ENCODE results near the gene EVX2.

EVX2 gene

DNA sequence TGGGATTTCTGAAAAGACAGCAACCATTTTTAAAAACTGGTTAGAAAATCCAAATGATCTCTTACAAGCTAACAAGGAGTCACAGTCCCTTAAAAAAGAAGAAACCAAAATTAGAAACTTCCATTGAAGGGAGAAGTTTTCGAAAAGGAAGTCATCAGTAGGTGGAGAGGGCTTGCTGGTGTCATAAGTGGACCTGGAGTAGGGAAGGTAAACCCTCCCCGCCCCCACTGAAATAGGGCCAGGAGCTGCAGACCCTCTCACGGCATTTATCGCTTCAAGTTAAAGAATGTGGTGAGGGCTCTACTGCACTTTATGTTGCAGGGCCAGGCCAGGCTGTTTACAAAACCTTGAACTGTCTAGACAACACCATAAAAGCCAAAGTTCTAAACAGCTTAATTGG lies 26.2 kb upstream of the EVX2 start:
- in situ Hi-C loops (cut with MboI; ENCODE audit: low sequenced_read_pairs) = no loop called here

DNA sequence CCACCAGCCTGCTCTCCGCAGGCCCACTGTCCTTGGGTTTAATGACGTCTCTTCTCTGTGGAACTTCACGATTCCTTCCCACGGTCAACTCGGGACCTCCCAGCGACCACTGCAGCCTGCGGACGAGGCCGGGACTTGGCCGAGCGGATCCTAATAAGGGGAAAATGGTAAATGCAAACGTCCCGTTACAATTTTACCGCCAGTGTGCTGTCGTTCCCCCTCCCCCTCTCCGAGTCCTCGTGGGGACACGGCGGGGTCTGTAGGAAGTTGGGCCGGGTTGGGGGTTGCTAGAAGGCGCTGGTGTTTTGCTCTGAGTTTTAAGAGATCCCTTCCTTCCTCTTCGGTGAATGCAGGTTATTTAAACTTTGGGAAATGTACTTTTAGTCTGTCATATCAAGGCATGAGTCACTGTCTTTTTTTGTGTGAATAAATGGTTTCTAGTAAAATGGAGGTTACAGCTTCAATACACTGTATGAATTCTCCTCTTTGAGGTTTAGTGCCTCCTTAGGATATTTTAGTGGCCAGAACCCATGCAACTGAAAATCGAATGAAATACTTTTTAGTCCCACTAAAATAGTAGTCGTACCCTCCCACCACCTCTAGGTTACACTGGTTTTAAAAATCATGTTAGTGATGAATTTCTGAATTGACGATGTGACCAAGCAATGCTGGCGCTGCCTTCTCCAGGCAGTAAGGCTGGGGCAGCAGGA lies 25.6 kb upstream of the EVX2 start:
- in situ Hi-C loops (cut with MboI; ENCODE audit: low sequenced_read_pairs) = no loop called here

DNA sequence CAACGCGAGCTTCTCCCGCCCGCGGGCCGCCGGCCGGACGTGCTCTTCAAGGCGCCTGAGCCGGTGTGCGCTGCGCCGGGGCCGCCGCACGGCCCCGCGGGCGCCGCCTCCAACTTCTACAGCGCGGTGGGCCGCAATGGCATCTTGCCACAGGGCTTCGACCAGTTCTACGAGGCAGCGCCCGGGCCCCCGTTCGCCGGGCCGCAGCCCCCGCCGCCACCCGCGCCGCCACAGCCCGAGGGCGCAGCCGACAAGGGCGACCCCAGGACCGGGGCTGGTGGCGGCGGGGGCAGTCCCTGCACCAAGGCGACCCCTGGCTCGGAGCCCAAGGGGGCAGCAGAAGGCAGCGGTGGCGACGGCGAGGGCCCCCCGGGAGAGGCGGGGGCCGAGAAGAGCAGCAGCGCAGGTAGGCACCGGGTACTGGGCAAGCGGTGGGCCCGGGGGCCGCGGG lies 24.0 kb upstream of the EVX2 start:
- in situ Hi-C loops (cut with MboI; ENCODE audit: low sequenced_read_pairs) = no loop called here

DNA sequence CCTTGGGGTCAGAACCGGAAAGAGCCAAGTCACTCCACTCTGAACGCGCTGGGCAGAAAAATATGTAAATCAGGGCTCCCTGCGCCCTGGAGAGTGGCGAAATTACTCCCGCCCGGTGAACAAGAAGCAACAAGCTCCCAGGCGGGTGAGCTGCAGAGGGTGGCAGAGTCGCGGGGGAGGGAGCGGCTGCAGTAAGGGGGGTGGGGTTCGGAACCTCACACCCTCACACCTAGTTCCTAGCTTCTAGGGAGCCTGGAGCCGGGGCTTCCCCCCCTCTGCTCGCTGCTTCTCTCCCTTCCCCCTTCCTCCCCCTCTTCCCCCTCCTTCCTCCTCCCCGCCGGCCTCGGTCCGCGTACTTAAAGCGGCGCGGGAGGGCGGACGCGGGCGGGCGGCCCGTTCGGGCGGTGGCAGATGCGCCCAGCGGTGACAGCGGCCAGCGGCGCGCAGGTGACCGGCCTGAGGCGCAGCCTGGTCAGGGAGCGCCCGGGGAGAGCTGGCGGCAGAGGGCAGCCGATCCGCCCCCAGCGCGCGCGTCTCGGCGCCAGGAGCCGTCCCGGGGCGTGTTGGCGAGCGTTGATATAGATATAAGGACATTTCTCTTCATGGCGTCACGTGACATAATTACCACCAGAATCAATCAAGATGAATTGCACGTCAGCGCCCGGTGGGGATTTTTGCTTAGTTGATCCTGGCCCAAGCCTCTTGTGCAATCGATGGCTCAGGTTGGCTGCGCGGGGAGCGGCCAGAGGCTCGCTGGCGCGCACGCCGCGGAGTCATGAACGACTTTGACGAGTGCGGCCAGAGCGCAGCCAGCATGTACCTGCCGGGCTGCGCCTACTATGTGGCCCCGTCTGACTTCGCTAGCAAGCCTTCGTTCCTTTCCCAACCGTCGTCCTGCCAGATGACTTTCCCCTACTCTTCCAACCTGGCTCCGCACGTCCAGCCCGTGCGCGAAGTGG lies 23.1 kb upstream of the EVX2 start, which contains the start of gene HOXD11:
Gene HOXD11, plus strand, starts transcription at position 700 of the 959 bp plus-strand sequence. Its CDS starts 76 bp downstream, at position 776.
- in situ Hi-C loops (cut with MboI; ENCODE audit: low sequenced_read_pairs) = no loop called here

DNA sequence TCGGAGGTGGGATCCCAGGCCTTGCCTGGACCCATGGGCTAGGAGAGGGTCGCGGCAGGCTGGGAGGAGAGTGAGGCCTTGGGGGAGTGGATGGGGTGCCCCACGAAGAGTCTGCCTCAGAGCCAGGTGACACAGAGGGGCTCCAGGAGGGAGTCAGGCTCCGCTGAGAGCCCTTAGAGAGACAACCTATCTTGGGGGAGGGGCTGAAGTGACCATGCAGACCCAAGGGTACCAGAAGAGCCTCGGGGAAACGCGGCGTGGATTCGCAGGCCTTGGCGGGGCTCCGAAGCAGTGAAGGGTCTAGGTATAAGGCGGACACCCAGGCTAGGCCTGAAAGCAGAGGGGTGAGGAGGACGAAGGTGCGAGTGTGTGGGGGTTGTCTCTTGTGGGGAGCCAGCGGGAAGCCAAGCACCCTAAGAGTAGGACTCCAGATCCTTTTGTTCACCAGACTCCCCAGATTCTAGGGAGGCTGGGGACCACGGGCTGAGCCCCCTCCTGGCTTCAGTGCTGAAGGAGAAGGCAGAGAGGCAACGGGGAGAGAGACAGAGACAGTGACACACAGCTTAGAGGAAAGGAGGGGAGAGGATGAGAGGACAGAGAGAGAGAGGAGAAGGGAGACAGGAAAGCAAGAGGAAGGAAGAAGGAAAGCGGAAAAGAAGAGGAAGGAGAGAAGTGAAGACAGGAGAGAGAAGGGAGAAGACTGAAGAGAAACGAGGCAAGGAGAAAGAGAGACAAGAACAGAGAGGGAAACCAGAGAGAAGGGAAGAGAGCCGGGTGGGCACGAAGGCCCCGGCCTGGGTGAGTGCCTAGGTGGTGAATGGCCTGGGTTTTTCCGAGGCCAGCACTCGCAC lies 22.2 kb upstream of the EVX2 start:
- in situ Hi-C loops (cut with MboI; ENCODE audit: low sequenced_read_pairs) = no loop called here

DNA sequence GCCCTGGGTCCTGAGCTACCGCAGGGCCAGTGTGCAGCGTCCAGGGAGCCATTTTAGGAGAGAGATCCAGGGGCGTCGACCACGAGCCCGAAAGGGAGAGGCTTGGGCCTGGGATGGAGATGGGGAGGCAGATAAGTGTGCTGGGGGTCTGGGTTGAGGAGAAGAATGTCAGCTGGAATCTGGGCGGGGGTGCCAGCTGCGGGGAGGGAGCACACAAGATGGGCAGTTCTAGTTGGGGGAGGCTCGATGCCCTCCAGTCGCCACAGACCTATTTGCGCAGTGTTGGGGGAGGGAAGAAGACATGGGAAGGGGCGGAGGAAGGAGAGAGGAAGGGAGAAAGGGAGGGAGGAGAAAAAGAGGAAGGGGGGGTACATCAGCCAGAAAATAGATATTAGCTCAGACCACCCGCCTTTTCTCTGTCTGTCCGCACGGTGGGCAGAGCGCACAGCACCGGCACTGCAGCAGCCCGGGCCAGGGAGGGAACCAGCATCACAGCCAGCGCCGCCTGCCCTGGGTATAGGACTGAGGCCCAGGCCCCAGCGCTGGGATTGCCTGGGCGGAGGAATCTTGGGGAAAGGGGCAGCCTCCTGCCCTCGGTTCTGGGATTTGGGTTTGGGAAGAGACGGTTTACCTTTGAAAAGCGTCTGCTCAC lies 21.4 kb upstream of the EVX2 start:
- in situ Hi-C loops (cut with MboI; ENCODE audit: low sequenced_read_pairs) = no loop called here

DNA sequence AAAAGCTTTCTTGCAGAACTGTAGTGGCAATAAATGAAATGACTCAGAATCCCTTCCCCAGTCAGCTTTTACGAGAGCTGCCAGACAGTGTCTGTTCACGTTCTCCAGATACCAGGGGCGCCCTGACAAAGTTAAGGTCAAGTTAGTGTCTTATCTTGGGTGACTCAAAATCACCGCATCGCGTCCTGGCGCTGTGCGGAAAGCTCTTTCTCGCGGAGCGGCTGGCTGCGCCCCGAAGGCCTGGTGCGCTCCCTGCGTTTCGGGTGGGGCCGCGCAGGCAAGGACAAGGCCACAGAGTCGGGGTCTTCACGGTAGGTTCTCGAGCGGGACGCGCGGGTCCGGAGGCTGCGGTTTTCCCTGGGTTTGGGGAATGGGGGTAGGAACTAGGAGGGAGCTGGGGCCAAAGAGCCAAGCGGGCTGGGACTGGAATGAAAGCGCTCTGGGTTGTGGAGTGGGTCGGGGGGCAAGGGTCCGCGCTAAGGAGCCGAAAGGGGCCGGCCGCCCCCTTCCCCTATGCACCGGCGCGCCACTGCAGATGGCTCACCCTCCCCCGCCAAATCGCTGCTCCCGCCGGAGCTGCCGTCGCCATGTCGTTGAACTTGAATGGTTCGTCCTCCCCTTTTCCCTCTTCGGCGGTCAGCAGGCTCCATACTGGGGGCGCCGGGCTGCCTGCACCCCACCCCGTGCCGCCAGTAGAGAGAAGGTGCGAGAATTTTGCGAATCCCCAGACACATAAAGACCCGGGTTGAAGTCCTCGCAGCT lies 20.7 kb upstream of the EVX2 start:
- in situ Hi-C loops (cut with MboI; ENCODE audit: low sequenced_read_pairs) = no loop called here

DNA sequence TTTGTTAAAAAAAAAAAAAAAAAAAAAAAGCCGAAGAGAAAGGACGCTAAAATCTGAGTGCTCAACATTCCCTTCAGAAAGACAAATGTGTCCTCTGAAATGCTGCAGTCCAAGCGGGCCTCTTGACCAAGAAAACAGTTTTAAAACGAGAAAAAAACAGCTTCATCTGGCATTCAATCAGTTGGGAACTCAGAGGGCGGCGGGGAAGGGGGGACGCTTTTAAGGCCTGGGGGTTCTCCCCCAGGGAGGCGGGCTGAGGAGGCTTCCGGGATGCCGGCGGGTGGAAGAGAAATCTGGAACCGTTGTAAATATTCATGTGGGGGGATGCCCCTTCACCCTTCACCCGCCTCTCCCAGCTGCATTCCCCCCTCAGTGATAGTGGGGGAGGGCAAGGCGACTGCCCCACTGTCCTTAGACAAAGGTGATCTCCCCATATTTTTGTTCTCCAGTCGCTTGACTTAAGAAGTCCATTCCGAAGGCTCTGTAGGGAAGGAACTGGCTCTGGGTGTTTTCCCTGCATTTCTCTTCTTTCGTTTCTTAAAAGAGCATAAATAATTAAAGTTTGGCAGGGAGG lies 20.1 kb upstream of the EVX2 start:
- in situ Hi-C loops (cut with MboI; ENCODE audit: low sequenced_read_pairs) = no loop called here

DNA sequence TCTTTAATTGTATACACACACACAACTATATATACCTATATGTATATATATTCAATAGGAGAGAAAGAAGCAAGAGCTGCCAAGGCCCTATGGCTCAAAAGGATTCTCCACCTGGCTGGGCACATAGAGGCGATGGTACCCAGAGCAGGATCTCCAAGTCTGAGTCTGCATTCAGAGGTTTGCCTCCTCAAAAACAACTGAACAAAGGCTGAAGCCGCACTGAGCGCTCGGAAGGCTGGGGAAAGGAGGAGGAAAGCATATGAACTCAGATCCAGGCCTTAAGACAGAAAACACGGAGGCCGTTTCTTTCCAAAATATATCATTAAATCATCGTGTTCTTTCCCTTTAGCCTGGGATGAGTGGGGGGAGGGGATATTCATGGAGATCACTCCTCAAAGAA lies 19.4 kb upstream of the EVX2 start:
- in situ Hi-C loops (cut with MboI; ENCODE audit: low sequenced_read_pairs) = no loop called here

DNA sequence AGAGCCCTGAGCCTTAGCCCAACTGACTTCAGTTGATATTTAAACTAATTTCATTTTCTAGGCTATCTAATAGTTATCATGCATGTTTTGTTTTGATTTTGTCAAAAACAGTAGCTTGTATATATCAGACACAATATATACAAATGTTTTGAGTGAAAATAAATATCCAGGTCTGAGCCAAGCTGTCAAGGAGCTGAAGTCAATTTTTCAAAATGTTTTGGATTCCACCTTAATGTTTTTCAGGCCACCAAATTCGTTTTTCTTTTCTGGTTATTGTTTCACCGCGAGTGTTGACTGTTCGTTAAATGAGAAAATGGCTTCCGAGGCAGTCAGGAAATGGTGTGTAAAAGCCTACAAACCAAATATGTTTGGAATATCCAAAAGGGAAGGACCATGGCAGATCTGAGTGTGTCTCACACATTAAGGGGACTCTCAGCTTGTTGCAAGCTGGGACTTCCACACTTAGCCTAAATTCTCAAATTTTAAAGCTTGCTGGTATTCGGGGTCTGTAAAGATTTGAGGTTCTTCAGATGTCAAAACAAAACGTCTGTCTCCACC lies 18.6 kb upstream of the EVX2 start:
- in situ Hi-C loops (cut with MboI; ENCODE audit: low sequenced_read_pairs) = no loop called here

DNA sequence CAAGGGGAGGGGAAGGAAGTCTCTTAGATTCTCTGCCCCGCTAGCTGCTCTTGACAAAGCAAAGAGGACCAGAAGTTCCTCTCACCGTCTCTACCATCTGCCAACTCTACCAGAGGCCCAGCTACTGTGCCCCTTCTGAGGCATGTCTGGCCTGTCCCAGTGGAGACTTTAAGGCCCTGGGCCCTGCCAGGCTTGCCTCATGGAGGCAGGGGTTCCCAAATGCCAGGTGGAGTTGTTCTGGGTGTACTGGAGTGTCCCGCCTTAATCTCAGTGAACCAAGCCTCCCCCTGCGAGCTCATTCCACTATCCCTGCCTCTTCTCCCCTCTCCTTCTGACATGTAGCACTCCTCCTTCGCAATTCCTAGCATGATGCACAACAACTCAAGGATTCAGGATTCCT lies 18.1 kb upstream of the EVX2 start:
- in situ Hi-C loops (cut with MboI; ENCODE audit: low sequenced_read_pairs) = no loop called here

DNA sequence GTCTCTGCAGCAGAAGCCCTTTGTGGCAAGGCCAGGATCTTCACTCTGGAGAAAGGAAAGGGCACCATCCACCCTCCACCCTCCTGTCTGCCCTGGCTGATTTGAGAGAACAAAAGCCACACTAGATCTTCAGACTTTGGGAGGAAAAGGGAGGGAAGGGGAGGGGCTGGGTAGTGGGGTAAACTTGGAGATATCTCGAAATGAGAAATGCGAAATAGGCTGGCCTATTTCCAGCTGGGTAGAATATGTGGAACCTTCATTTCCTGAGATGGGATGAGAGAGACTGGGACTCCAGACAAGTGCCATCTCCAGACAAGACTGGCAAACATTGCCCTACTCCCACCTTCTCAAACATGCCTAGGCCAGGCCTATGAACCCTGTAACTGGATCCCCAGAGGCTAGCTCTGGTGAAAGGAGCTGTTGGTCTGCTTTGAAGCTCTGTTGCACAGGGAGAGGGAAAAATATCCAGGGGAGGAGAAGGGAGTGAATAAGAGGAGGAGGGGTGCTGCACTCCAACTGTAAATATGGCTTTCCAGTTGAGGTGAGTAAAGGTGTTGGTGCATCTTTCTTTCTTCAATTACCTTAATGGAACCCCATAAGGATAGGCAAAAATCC lies 17.6 kb upstream of the EVX2 start:
- in situ Hi-C loops (cut with MboI; ENCODE audit: low sequenced_read_pairs) = no loop called here

DNA sequence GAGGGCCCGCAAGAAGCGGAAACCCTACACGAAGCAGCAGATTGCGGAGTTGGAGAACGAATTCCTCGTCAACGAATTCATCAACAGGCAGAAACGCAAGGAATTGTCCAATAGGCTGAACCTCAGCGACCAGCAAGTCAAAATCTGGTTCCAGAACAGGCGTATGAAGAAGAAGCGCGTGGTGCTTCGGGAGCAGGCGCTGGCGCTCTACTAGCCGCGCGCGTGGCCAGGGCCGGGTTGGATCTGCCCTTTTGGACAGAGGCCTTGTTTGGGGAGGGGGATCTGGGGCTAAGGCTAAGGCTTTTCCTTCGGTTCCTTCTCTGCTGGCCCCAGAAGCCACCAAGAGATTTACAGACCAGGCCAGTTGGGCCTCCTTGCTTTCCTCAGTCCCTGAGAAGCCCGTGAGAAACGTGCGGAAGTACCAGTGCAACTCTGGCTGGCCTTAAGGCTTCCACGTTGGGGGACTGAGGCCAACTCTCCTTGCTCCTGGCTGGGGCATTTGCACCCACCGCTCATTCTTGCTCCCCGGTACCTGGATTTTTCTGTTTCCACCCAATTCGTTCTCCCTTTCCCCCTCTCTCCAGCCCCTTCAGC lies 16.9 kb upstream of the EVX2 start:
- in situ Hi-C loops (cut with MboI; ENCODE audit: low sequenced_read_pairs) = no loop called here

DNA sequence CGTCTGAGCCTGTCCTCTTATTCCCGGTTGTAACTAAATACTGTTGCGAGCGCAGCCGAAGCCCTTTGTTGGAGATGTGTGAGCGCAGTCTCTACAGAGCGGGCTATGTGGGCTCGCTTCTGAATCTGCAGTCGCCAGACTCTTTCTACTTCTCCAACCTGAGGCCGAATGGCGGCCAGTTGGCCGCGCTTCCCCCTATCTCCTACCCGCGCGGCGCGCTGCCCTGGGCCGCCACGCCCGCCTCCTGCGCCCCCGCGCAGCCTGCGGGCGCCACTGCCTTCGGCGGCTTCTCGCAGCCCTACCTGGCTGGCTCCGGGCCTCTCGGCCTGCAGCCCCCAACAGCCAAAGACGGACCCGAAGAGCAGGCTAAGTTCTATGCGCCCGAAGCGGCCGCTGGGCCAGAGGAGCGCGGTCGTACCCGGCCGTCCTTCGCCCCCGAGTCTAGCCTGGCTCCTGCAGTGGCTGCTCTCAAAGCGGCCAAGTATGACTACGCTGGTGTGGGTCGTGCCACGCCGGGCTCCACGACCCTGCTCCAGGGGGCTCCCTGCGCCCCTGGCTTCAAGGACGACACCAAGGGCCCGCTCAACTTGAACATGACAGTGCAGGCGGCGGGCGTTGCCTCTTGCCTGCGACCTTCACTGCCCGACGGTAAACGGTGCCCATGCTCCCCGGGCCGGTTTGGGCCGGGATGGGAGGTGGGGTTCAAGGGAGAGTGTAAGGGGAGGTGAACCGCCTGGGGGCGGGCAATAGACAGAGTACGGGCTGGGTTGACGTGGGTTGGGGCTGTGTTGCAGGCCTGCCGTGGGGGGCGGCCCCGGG lies 16.2 kb upstream of the EVX2 start, which contains the start of gene HOXD12:
Gene HOXD12, plus strand, starts transcription at position 68 of the 819 bp plus-strand sequence. Its CDS starts 7 bp downstream, at position 75.
- in situ Hi-C loops (cut with MboI; ENCODE audit: low sequenced_read_pairs) = loop anchor here (25.0 kb wide), 1 partner anchor 413 kb away; no protein-coding TSS in a partner anchor

DNA sequence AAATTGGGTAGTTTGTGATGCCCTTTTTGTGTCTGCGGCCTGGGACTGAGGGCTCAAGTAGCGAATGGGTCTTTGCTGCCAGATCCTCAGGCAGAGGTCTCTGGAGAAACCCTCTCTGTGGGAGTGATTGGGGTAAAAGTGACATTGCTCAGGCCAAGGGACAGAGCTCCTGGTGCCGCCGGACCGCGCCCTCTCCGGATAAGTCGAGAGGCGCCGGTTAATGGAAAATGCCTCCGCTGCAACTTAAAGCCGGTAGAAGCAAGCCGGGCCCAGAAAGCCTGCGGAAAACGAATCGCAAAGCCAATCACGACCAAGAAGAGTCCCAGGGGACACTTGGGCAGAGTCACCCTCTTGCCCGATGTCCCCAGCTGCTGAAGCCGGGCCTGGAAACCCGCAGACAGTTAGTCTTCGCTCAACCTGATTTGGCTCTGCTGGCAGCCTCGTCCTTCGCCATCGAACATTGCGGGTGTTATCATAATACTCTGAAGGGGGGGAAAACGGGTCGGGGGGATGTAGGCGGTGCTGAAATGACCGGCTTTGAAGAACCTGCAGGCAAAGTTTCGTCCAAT lies 15.5 kb upstream of the EVX2 start:
- in situ Hi-C loops (cut with MboI; ENCODE audit: low sequenced_read_pairs) = loop anchor here (25.0 kb wide), 1 partner anchor 412 kb away; no protein-coding TSS in a partner anchor

DNA sequence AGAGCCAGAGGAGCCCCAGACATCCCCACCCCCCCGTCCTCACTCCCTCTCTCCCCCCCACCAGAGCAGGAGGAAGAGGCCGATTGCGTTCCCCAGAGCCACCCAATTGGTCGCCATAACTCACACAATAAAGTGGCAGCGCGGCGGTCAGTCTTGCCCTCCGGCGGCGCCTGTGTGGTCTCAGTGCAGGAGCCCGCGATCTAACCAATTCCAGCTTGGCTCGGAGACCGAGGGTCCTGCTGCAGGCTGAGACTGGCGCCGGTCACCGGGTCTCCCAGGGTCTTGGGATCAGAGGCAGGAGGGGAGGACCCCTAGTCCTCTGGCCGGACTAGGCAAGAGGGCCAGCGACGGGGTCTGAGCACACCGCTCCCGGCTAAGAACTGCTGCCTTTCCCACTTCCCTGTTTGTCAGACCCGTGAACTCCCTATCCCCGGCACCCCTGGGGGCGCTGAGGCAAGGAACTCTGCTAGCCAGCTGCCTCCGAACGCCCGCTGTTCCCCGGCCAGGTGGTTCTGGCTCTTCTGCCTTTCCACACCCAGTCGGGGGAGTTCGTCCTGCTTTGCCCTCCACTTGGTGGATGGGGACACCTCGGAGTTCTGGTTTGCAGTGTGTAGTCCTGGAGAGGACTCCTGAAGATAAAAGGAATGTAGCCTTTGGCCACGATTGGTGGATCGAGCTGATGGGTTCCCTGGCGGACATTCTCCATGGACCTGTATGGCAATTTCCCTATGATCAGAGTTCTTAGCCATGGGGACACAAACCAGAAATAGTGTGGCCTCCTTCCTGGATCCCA lies 14.8 kb upstream of the EVX2 start:
- in situ Hi-C loops (cut with MboI; ENCODE audit: low sequenced_read_pairs) = loop anchor here (25.0 kb wide), 1 partner anchor 411 kb away; no protein-coding TSS in a partner anchor
